Measurements from ENCODE around the gene CYP2A6. TPM values are rescaled to one million over a fixed set of nuclear protein-coding genes. Genes with fewer than 3 reads are reported as not detected.

Gene CYP2A6, protein sequence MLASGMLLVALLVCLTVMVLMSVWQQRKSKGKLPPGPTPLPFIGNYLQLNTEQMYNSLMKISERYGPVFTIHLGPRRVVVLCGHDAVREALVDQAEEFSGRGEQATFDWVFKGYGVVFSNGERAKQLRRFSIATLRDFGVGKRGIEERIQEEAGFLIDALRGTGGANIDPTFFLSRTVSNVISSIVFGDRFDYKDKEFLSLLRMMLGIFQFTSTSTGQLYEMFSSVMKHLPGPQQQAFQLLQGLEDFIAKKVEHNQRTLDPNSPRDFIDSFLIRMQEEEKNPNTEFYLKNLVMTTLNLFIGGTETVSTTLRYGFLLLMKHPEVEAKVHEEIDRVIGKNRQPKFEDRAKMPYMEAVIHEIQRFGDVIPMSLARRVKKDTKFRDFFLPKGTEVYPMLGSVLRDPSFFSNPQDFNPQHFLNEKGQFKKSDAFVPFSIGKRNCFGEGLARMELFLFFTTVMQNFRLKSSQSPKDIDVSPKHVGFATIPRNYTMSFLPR
- not detected in 2 replicates for polyA plus RNA-seq

GRCh38 chr19:40850277-40850676 is at the start of gene CYP2A6:
Gene CYP2A6 (minus strand): TSS chr19:40850447. CDS start chr19:40850426, 21 bp downstream.

GRCh38 chr19:40882062-40882461 is 31.8 kb upstream of the CYP2A6 start, which contains the start of gene CYP2A7:
Gene CYP2A7 (minus strand): TSS chr19:40882231. CDS start chr19:40882210, 21 bp downstream.

DNA sequence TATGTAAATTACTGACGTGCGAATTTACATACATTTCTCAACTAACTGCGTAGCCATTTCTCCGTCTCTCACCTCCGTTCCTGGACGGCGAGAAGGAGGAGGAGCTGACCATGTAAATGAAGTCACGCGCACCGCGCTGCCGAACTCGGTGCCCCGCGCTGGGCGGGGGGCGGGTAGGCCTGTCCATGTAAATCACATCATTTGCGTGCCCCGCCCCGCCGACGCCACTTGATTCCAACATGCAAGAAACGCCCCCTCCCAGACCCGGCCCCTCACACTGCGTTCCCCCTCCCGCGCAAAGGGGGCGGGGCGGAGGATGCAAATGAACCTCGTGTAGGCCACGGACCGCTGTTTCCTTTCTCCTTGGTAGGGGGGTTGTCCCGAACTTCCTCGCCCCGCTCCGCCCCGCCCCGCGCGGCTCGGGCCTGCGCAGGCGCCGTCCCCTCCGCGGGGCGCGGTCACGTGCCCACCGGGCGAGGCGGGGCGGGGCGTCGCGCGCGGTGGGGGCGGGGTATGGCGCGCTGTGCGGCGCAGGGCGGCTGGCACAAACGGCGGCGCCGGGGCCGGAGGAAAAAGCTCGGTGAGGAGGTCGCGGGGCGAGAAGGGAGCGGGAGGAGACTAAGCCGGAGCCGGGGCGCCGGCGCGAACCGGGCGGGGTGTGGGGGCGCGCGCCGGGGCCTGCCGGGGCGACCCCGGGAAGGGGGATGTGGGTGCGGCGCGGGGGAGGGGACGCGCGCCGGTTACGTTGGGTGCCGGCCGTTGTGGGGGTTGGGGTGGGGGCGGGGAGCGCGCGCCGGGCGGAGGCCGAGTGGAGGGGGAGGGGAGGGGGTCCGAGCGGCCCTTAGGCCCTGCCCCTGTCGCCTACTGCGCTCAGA is 51.3 kb downstream of the CYP2A6 start, which contains the start of gene EGLN2:
Gene EGLN2 (plus strand): TSS at position 509 of the 875 bp plus-strand sequence. CDS start 1,382 bp downstream, outside the sequence.

Other genes with a start within 250 kb of the CYP2A6 start
- 1.8 and 2.0 TPM in 2 replicates for gene LTBP4, start 249.1 kb downstream of the CYP2A6 start, polyA plus RNA-seq
- 0.48 and 2.6 TPM in 2 replicates for gene NUMBL, start 159.8 kb downstream of the CYP2A6 start, polyA plus RNA-seq
- gene COQ8B, start 133.6 kb downstream of the CYP2A6 start, polyA plus RNA-seq = not detected in 2 replicates
- 0.07 and 0.78 TPM in 2 replicates for gene ITPKC, start 133.3 kb downstream of the CYP2A6 start, polyA plus RNA-seq
- 1.5 and 1.9 TPM in 2 replicates for gene ACTMAP, start 100.0 kb downstream of the CYP2A6 start, polyA plus RNA-seq
- 14.8 and 28.0 TPM in 2 replicates for gene SNRPA, start 99.2 kb downstream of the CYP2A6 start, polyA plus RNA-seq
- gene MIA, start 74.9 kb downstream of the CYP2A6 start, polyA plus RNA-seq = not detected in 2 replicates
- 9.9 and 10.0 TPM in 2 replicates for gene RAB4B, start 72.2 kb downstream of the CYP2A6 start, polyA plus RNA-seq
- 24.5 and 34.4 TPM in 2 replicates for gene EGLN2, start 51.3 kb downstream of the CYP2A6 start, polyA plus RNA-seq
- not detected in 2 replicates for gene CYP2A7, start 31.8 kb upstream of the CYP2A6 start, polyA plus RNA-seq
- not detected in 2 replicates for gene CYP2B6, start 140.8 kb upstream of the CYP2A6 start, polyA plus RNA-seq
- gene CYP2A13, start 238.0 kb upstream of the CYP2A6 start, polyA plus RNA-seq = not detected in 2 replicates